H1 (cell line): Measurements from ENCODE around the gene RHOH. TPM values are rescaled to one million over a fixed set of nuclear protein-coding genes. Genes with fewer than 3 reads are reported as not detected.

ENCODE experiments used
- CTCF ChIA-PET: fragments of 300-600 bp; sonication (Branson Sonifier 250); formaldehyde crosslinking; loops from one replicate; lab custom pipeline; 2021; ENCODE audit not compliant: partially characterized antibody; lab: Charles Lee
- POLR2A ChIA-PET: fragments of 300-600 bp; sonication (Branson Sonifier 250); formaldehyde crosslinking; loops from one replicate; lab custom pipeline; 2021; ENCODE audit warnings: inconsistent platforms; ENCODE audit not compliant: partially characterized antibody; lab: Charles Lee
- DNase-seq, 2 experiments: peaks; one replicate each; pipeline versions ENCODE4 v3.0.0 to v3.0.0-alpha.2; 2010 to 2022; ENCODE audit warnings: low spot score in 2 of 2, low read depth in 1 of 2, mixed read lengths in 1 of 2
- FAIRE-seq: peaks from 2 replicates; lab custom pipeline; 2011; peaks lifted over from hg19 to GRCh38; lab: Jason Lieb, UNC
- H2AFZ ChIP-seq: 2 replicates; pipeline ENCODE4 v1.8.1; 2012; ENCODE audit warnings: low read length, inconsistent platforms
- H2AK5ac ChIP-seq: 2 replicates; pipeline ENCODE4 v1.6.1; 2013; ENCODE audit warnings: low read depth, low read length
- H2BK120ac ChIP-seq: replicated peaks from 2 replicates; pipeline ENCODE3; 2013; ENCODE audit warnings: low read depth, low read length, inconsistent platforms
- H2BK12ac ChIP-seq: 2 replicates; pipeline ENCODE4 v1.6.1; 2013; ENCODE audit warnings: low read depth, low read length
- H2BK15ac ChIP-seq: 2 replicates; pipeline ENCODE4 v1.6.1; 2013; ENCODE audit warnings: low read length
- H2BK20ac ChIP-seq: 2 replicates; pipeline ENCODE4 v1.6.1; 2013; ENCODE audit warnings: low read length
- H2BK5ac ChIP-seq: 2 replicates; pipeline ENCODE4 v1.6.1; 2013; ENCODE audit warnings: low read depth, low read length
- H3K14ac ChIP-seq: 2 replicates; pipeline ENCODE4 v1.6.1; 2013; ENCODE audit warnings: inconsistent platforms; ENCODE audit not compliant: insufficient read length
- H3K18ac ChIP-seq: 2 replicates; pipeline ENCODE4 v1.6.1; 2013; ENCODE audit warnings: low read length; ENCODE audit errors: extremely low read depth
- H3K23ac ChIP-seq: 2 replicates; pipeline ENCODE4 v1.6.1; 2013; ENCODE audit warnings: inconsistent platforms; ENCODE audit not compliant: insufficient read length
- H3K23me2 ChIP-seq: 2 replicates; pipeline ENCODE4 v1.6.1; 2013; ENCODE audit warnings: low read depth, low read length
- H3K27ac ChIP-seq: 2 replicates; pipeline ENCODE4 v1.6.1; 2011; ENCODE audit warnings: low read depth, low read length, inconsistent platforms
- H3K27me3 ChIP-seq, 4 experiments: replicated peaks in 1 of 4; 1 replicate in 1 of 4; 2 replicates in 3 of 4; pipeline versions ENCODE4 v1.6.1 to v1.8.1; 2011 to 2013; ENCODE audit warnings: low read length in 3 of 4, mild to moderate bottlenecking in 3 of 4, inconsistent platforms in 2 of 4, mixed read lengths in 2 of 4, moderate library complexity in 1 of 4; ENCODE audit not compliant: control insufficient read depth in 3 of 4, insufficient read depth in 3 of 4; ENCODE audit errors: extremely low read depth in 1 of 4
- H3K36me3 ChIP-seq, 4 experiments: 2 replicates each; pipeline versions ENCODE4 v1.6.1 to v1.8.1; 2011 to 2013; ENCODE audit warnings: mild to moderate bottlenecking in 4 of 4, low read length in 3 of 4, moderate library complexity in 2 of 4, control low read depth in 1 of 4, inconsistent platforms in 1 of 4; ENCODE audit not compliant: insufficient read depth in 4 of 4, control insufficient read depth in 2 of 4
- H3K4ac ChIP-seq: replicated peaks from 2 replicates; pipeline ENCODE3; 2013; ENCODE audit warnings: low read length, low read depth, mixed read lengths, inconsistent platforms; ENCODE audit not compliant: insufficient read length
- H3K4me1 ChIP-seq, 4 experiments: replicated peaks in 1 of 4; 1 replicate in 1 of 4; 2 replicates in 3 of 4; pipeline versions ENCODE4 v1.6.1 to v1.8.1; 2011 to 2013; ENCODE audit warnings: low read length in 3 of 4, inconsistent platforms in 2 of 4, mixed read lengths in 1 of 4; ENCODE audit not compliant: insufficient read depth in 4 of 4, control insufficient read depth in 3 of 4
- H3K4me2 ChIP-seq, 2 experiments: 2 replicates each; pipeline versions ENCODE4 v1.6.1 to v1.8.1; 2011 to 2013; ENCODE audit warnings: low read depth in 2 of 2, low read length in 2 of 2, control low read depth in 1 of 2, inconsistent platforms in 1 of 2, mild to moderate bottlenecking in 1 of 2; ENCODE audit not compliant: insufficient read depth in 1 of 2
- H3K4me3 ChIP-seq, 4 experiments: fragments of 200-600, 300-600 bp in 1 of 4; sonication (generic), shearing (Covaris generic), sonication (Bioruptor Twin) in 1 of 4; 2 replicates each; pipeline versions ENCODE4 v1.5.1 to v1.8.1; 2011 to 2016; ENCODE audit warnings: low read length in 4 of 4, low read depth in 3 of 4, control low read depth in 2 of 4, inconsistent platforms in 2 of 4, mild to moderate bottlenecking in 2 of 4, mixed read lengths in 1 of 4, moderate library complexity in 1 of 4; ENCODE audit not compliant: insufficient read depth in 2 of 4; ENCODE audit errors: extremely low read depth in 1 of 4
- H3K56ac ChIP-seq: replicated peaks from 2 replicates; pipeline ENCODE3; 2013; ENCODE audit warnings: low read depth, mild to moderate bottlenecking, mixed read lengths, low read length, inconsistent platforms; ENCODE audit not compliant: insufficient read length
- H3K79me1 ChIP-seq: 2 replicates; pipeline ENCODE4 v1.6.1; 2013; ENCODE audit warnings: low read depth, low read length, control low read depth
- H3K79me2 ChIP-seq, 2 experiments: 2 replicates each; pipeline versions ENCODE4 v1.6.1 to v1.8.1; 2012 to 2013; ENCODE audit warnings: low read length in 2 of 2, mild to moderate bottlenecking in 2 of 2, inconsistent platforms in 1 of 2; ENCODE audit not compliant: insufficient read depth in 2 of 2, control insufficient read depth in 1 of 2
- H3K9ac ChIP-seq, 4 experiments: replicated peaks in 1 of 4; 1 replicate in 1 of 4; 2 replicates in 3 of 4; pipeline versions ENCODE4 v1.6.1 to v1.8.1; 2011 to 2013; ENCODE audit warnings: low read depth in 3 of 4, low read length in 3 of 4, control low read depth in 2 of 4, mild to moderate bottlenecking in 2 of 4, moderate library complexity in 2 of 4, inconsistent platforms in 1 of 4; ENCODE audit errors: extremely low read depth in 1 of 4
- H3K9me3 ChIP-seq, 2 experiments: 2 replicates each; pipeline versions ENCODE4 v1.6.1 to v1.8.1; 2012 to 2013; ENCODE audit warnings: mild to moderate bottlenecking in 2 of 2, moderate library complexity in 2 of 2, control low read depth in 1 of 2, inconsistent platforms in 1 of 2, low read depth in 1 of 2, low read length in 1 of 2, mixed read lengths in 1 of 2; ENCODE audit not compliant: insufficient read depth in 2 of 2
- H4K20me1 ChIP-seq, 2 experiments: replicated peaks in 1 of 2; 2 replicates each; pipeline versions ENCODE3 to v1.8.1; 2011 to 2013; ENCODE audit warnings: inconsistent platforms in 2 of 2, low read length in 2 of 2, mild to moderate bottlenecking in 1 of 2; ENCODE audit not compliant: insufficient read depth in 2 of 2, control insufficient read depth in 1 of 2
- H4K5ac ChIP-seq: 2 replicates; pipeline ENCODE4 v1.6.1; 2013; ENCODE audit warnings: low read length, low read depth, mixed read lengths, inconsistent platforms; ENCODE audit not compliant: insufficient read length
- H4K8ac ChIP-seq: 2 replicates; pipeline ENCODE4 v1.8.0; 2013; ENCODE audit warnings: mild to moderate bottlenecking, moderate library complexity, low read length, inconsistent platforms; ENCODE audit not compliant: insufficient read depth; ENCODE audit errors: extremely low read depth
- H4K91ac ChIP-seq: replicated peaks from 2 replicates; pipeline ENCODE3; 2013; ENCODE audit warnings: low read length, mixed read lengths, inconsistent platforms; ENCODE audit not compliant: insufficient read length
- CBX5 ChIP-seq: fragments of 300-800, 300-1000 bp; sonication (generic); IDR thresholded peaks from 2 replicates; pipeline ENCODE4 v1.7.1; 2016; ENCODE audit warnings: antibody characterized with exemption, low read length, low read depth
- JUN ChIP-seq: IDR thresholded peaks from 2 replicates; pipeline ENCODE4 v1.6.1; 2011; ENCODE audit warnings: low read depth, mild to moderate bottlenecking, improper control_type of control experiment, low read length
- KDM5A ChIP-seq: fragments of 200-600 bp; IDR thresholded peaks from 2 replicates; pipeline ENCODE4 v1.7.1; 2012; ENCODE audit warnings: mild to moderate bottlenecking, low read length, inconsistent platforms, mixed read lengths
- RAD21 ChIP-seq, 2 experiments: IDR thresholded peaks in 1 of 2; conservative IDR thresholded peaks in 1 of 2; 2 replicates each; pipeline ENCODE4 v1.6.1; 2011; ENCODE audit warnings: low read depth in 2 of 2, low read length in 2 of 2, improper control_type of control experiment in 1 of 2, inconsistent platforms in 1 of 2, mild to moderate bottlenecking in 1 of 2, moderate library complexity in 1 of 2
- WGBS, 2 experiments: shearing (Covaris generic) in 1 of 2; methylation state at CpG; one replicate each; pipeline versions ENCODE4 v1.1.6 to v1.1.7; 2013 to 2015; ENCODE audit warnings: low lambda C conversion rate in 2 of 2, mixed read lengths in 2 of 2, inconsistent platforms in 1 of 2, low coverage in 1 of 2, missing lambda C conversion rate in 1 of 2; ENCODE audit not compliant: insufficient replicate concordance in 2 of 2, insufficient coverage in 1 of 2, insufficient read length in 1 of 2; ENCODE audit errors: extremely low coverage in 1 of 2, missing lambda C conversion rate in 1 of 2; 5-methylcytosine and 5-hydroxymethylcytosine counted together
- polyA plus RNA-seq, 7 experiments: library from polyadenylated mRNA; depleted of rRNA in 3 of 7; stranded (reverse) in 5 of 7; unstranded in 2 of 7; fragments of >200 nt in 5 of 7; fragments of 200-250 nt in 2 of 7; gene quantifications; 1 replicate in 5 of 7; 2 replicates in 1 of 7; 4 replicates in 1 of 7; pipeline versions ENCODE4 v1.2.1 to v1.2.3, GENCODE V29; 2011 to 2013; ENCODE audit warnings: missing spikeins in 2 of 7, mixed read lengths in 2 of 7
- total RNA-seq: library from RNA; stranded (reverse); fragmentation: NEBNext Ultra II Directional; extraction: Animal tissue kit (Norgen Biotek cat#: 25700); gene quantifications from 2 replicates; pipeline ENCODE4 v1.2.1, GENCODE V29; 2021
- TF ChIP-seq, protein P1 (sequence below), 3 experiments: IDR thresholded peaks; 1 replicate in 2 of 3; 2 replicates in 1 of 3; pipeline versions ENCODE4 v1.5.1 to v1.6.1; 2011; ENCODE audit warnings: low read length in 3 of 3, mild to moderate bottlenecking in 3 of 3, inconsistent platforms in 2 of 3, low read depth in 1 of 3, moderate library complexity in 1 of 3; ENCODE audit not compliant: insufficient read depth in 1 of 3; ENCODE audit errors: control extremely low read depth in 1 of 3

RHOH gene
- total and polyA plus RNA-seq, 2 of the 8 experiments (the other 6 are each of a cell fraction or from before 2014, with no cell fraction given): 5.9 to 6.9 TPM

DNA sequence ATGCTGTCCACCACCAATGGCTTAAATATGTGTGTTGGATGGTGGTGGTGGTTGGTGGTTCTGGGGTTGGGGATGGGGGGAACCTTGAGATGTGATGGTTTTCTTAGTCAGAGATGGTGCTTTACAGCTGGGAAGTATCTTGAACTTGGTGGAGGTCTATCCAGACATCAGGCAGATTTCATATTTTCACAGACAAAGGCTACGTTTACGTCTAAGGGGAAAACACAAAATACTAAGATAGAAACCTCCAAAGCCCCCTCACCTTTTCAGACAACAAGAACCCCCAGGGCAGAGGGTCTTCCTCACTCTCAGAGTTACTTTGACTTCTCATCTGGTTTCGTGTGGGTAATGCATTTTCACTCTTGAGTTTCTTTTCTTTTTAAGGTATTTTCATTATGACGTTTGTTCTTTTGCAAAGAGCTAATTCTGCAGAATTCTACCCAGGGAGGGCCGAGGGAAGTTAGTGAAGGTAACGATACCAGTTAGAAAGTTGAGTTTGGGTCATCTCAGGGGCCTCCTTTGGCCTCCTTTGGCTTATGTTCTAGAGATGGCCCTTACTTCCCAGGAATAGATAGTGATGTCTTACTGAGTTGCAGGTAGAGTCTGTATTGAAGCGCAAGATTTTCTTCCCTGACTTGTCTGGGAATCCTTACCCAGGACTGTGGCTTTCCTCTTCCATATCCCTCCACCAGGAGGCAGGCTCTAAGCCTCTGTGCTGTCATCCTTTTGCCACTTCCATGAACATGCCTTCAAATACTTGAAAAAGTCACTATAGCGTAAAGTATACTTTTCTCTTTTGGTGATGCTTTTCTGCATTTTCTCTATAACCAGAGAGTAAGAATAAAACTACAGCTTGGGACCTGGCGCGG is 31.9 kb downstream of the RHOH start:
- Histone ChIP-seq H3K14ac (no peak overlapping the region), H3K9ac (no peak overlapping the region; a peak in 1 of 7 replicates), H3K36me3 (peaks cover 0 to 3% (median 0%) of the 10 kb centered on the region in 4 experiments; a peak in 1 of 8 replicates), H3K4me2 (no peak overlapping the region), H2BK15ac (no peak overlapping the region), H2BK5ac (no peak overlapping the region), H2BK20ac (no peak overlapping the region), H2AFZ (no peak overlapping the region), H3K23me2 (no peaks in the 10 kb centered on the region), H3K27me3 (no peaks in the 10 kb centered on the region), H3K79me1 (no peaks in the 10 kb centered on the region; the same call in none of the 2 replicates), H4K5ac (no peak overlapping the region), H3K56ac (no peak overlapping the region), H4K91ac (no peak overlapping the region), H3K18ac (no peak overlapping the region), H2AK5ac (no peak overlapping the region), H4K20me1 (no peaks in the 10 kb centered on the region), H4K8ac (no peak overlapping the region), H3K23ac (no peak overlapping the region), H2BK12ac (no peak overlapping the region), H2BK120ac (no peak overlapping the region), H3K4me3 (no peak overlapping the region), H3K4ac (no peak overlapping the region), H3K9me3 (no peaks in the 10 kb centered on the region), H3K27ac (no peak overlapping the region), H3K4me1 (peaks cover 2 to 3% (median 2%) of the 10 kb centered on the region in 4 experiments; a peak in 3 of 7 replicates), H3K79me2 (no peaks in the 10 kb centered on the region)
- WGBS, 2 experiments: 87% methylated on average over 10 of the region's 10 CpGs; no CpG with 5 or more reads in 1 of the 2 experiments
- POLR2A ChIA-PET: no interaction called here
- no peak for TF ChIP-seq CBX5
- peak; percentile 50 to 74 for TF ChIP-seq RAD21 (IDR thresholded peaks at IDR 0.05 in 1 of 2, conservative IDR thresholded peaks at IDR 0.05 in 1 of 2; ENCODE audit: low read depth in 2 of 2, low read length in 2 of 2)
- TF ChIP-seq KDM5A: no peak
- TF ChIP-seq, protein P1, sequence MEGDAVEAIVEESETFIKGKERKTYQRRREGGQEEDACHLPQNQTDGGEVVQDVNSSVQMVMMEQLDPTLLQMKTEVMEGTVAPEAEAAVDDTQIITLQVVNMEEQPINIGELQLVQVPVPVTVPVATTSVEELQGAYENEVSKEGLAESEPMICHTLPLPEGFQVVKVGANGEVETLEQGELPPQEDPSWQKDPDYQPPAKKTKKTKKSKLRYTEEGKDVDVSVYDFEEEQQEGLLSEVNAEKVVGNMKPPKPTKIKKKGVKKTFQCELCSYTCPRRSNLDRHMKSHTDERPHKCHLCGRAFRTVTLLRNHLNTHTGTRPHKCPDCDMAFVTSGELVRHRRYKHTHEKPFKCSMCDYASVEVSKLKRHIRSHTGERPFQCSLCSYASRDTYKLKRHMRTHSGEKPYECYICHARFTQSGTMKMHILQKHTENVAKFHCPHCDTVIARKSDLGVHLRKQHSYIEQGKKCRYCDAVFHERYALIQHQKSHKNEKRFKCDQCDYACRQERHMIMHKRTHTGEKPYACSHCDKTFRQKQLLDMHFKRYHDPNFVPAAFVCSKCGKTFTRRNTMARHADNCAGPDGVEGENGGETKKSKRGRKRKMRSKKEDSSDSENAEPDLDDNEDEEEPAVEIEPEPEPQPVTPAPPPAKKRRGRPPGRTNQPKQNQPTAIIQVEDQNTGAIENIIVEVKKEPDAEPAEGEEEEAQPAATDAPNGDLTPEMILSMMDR (IDR thresholded peaks at IDR 0.05; ENCODE audit: control extremely low read depth in 1 of 3, insufficient read depth in 1 of 3, low read depth in 1 of 3, low read length in 3 of 3): peak; percentile 48 to 73 (median 73)
- no peak for TF ChIP-seq JUN
- CTCF ChIA-PET: interaction anchor here (0.7 to 4.5 kb wide), 19 partner anchors 9 to 166 kb away, joined by 3 to 20 read pairs (median 4); partner anchors contain the start of gene RHOH
- FAIRE-seq: peak; percentile 71
- peak in 1 of 2 experiments; percentile 61 for DNase-seq
